Liver (tissue), 9 donors: ENCODE data around the gene NUP153. TPM values are rescaled to one million over a fixed set of nuclear protein-coding genes. Genes with fewer than 3 reads are reported as not detected.

Experiments
- DNase-seq: peaks from one replicate; pipeline ENCODE4 v3.0.0-alpha.2; 2017; ENCODE audit warnings: low spot score
- H3K27ac ChIP-seq, 2 donors: one replicate each; pipeline ENCODE4 v1.7.0; 2013; ENCODE audit warnings: inconsistent platforms in 2 of 2, low read length in 2 of 2, control low read depth in 1 of 2, low read depth in 1 of 2, mild to moderate bottlenecking in 1 of 2
- H3K27me3 ChIP-seq, 4 donors: one replicate each; pipeline versions ENCODE4 v1.6.1 to v1.7.0; 2013; ENCODE audit warnings: low read length in 3 of 4, inconsistent platforms in 1 of 4, mild to moderate bottlenecking in 1 of 4, moderate library complexity in 1 of 4; ENCODE audit not compliant: control insufficient read depth in 4 of 4, insufficient read depth in 4 of 4
- H3K36me3 ChIP-seq, 4 donors: one replicate each; pipeline versions ENCODE4 v1.6.1 to v1.7.0; 2013; ENCODE audit warnings: low read length in 3 of 4, mild to moderate bottlenecking in 3 of 4, low read depth in 1 of 4, moderate library complexity in 1 of 4; ENCODE audit not compliant: control insufficient read depth in 4 of 4, insufficient read depth in 3 of 4
- H3K4me1 ChIP-seq, 4 donors: one replicate each; pipeline versions ENCODE4 v1.6.1 to v1.7.0; 2013; ENCODE audit warnings: low read length in 3 of 4, mild to moderate bottlenecking in 3 of 4, moderate library complexity in 1 of 4; ENCODE audit not compliant: control insufficient read depth in 4 of 4, insufficient read depth in 4 of 4
- H3K4me3 ChIP-seq, 3 donors: one replicate each; pipeline versions ENCODE4 v1.6.1 to v1.7.0; 2013; ENCODE audit warnings: low read length in 3 of 3, control low read depth in 1 of 3, low read depth in 1 of 3, mild to moderate bottlenecking in 1 of 3
- H3K9ac ChIP-seq, 2 donors: one replicate each; pipeline ENCODE4 v1.7.0; 2013; ENCODE audit warnings: low read length in 2 of 2, mild to moderate bottlenecking in 2 of 2, moderate library complexity in 2 of 2, control low read depth in 1 of 2, low read depth in 1 of 2
- H3K9me3 ChIP-seq, 4 donors: one replicate each; pipeline versions ENCODE4 v1.6.1 to v1.7.0; 2013; ENCODE audit warnings: low read length in 3 of 4; ENCODE audit not compliant: control insufficient read depth in 4 of 4
- ATF3 ChIP-seq: IDR thresholded peaks from 2 replicates; pipeline ENCODE4 v1.6.1; 2016; ENCODE audit warnings: antibody characterized with exemption
- CTCF ChIP-seq: fragments of 150-350 bp; IDR thresholded peaks from 2 replicates; pipeline ENCODE4 v1.5.1; 2017; ENCODE audit warnings: improper control_type of control experiment, low read depth, low read length; ENCODE audit not compliant: missing input control
- EGR1 ChIP-seq, 2 donors: IDR thresholded peaks; 2 replicates each; pipeline ENCODE4 v1.6.1; 2016 to 2018; ENCODE audit warnings: antibody characterized with exemption in 2 of 2, low read depth in 2 of 2
- FOXA1 ChIP-seq: IDR thresholded peaks from 2 replicates; pipeline ENCODE4 v1.6.1; 2016; ENCODE audit warnings: antibody characterized with exemption
- FOXA2 ChIP-seq: IDR thresholded peaks from 2 replicates; pipeline ENCODE4 v1.6.1; 2016; ENCODE audit warnings: antibody characterized with exemption
- GABPA ChIP-seq, 2 donors: IDR thresholded peaks in 1 of 2; conservative IDR thresholded peaks in 1 of 2; 2 replicates each; pipeline ENCODE4 v1.6.1; 2016; ENCODE audit warnings: antibody characterized with exemption in 2 of 2, mild to moderate bottlenecking in 1 of 2, moderate library complexity in 1 of 2
- HNF4A ChIP-seq, 2 donors: conservative IDR thresholded peaks; 2 replicates each; pipeline ENCODE4 v1.6.1; 2016; ENCODE audit warnings: antibody characterized with exemption in 2 of 2, mild to moderate bottlenecking in 2 of 2
- HNF4G ChIP-seq: IDR thresholded peaks from 2 replicates; pipeline ENCODE4 v1.6.1; 2016; ENCODE audit warnings: antibody characterized with exemption
- JUND ChIP-seq, 2 donors: IDR thresholded peaks; 2 replicates each; pipeline ENCODE4 v1.6.1; 2016; ENCODE audit warnings: antibody characterized with exemption in 2 of 2
- MAX ChIP-seq: IDR thresholded peaks from 2 replicates; pipeline ENCODE4 v1.6.1; 2016; ENCODE audit warnings: antibody characterized with exemption
- NR2F2 ChIP-seq: IDR thresholded peaks from 2 replicates; pipeline ENCODE4 v1.6.1; 2016; ENCODE audit warnings: antibody characterized with exemption
- RAD21 ChIP-seq, 2 donors: IDR thresholded peaks; 2 replicates each; pipeline ENCODE4 v1.6.1; 2016; ENCODE audit warnings: antibody characterized with exemption in 2 of 2, mild to moderate bottlenecking in 2 of 2
- REST ChIP-seq: IDR thresholded peaks from 2 replicates; pipeline ENCODE4 v1.6.1; 2016; ENCODE audit warnings: antibody characterized with exemption, mild to moderate bottlenecking
- RXRA ChIP-seq, 2 donors: IDR thresholded peaks; 2 replicates each; pipeline ENCODE4 v1.6.1; 2017 to 2018; ENCODE audit warnings: antibody characterized with exemption in 2 of 2, mild to moderate bottlenecking in 1 of 2
- SP1 ChIP-seq: IDR thresholded peaks from 2 replicates; pipeline ENCODE4 v1.6.1; 2018; ENCODE audit warnings: antibody characterized with exemption, mild to moderate bottlenecking
- TAF1 ChIP-seq: conservative IDR thresholded peaks from 2 replicates; pipeline ENCODE4 v1.6.1; 2016; ENCODE audit warnings: antibody characterized with exemption, mild to moderate bottlenecking
- YY1 ChIP-seq: IDR thresholded peaks from 2 replicates; pipeline ENCODE4 v1.6.1; 2016; ENCODE audit warnings: antibody characterized with exemption, mild to moderate bottlenecking
- ZBTB33 ChIP-seq: IDR thresholded peaks from 2 replicates; pipeline ENCODE4 v1.6.1; 2016; ENCODE audit warnings: antibody characterized with exemption
- WGBS: extraction: QIAGEN DNeasy Blood & Tissue Kit; methylation state at CpG from one replicate; pipeline ENCODE4 v1.1.7; 2013; 5-methylcytosine and 5-hydroxymethylcytosine counted together
- polyA plus RNA-seq, 2 donors: library from polyadenylated mRNA; stranded (reverse) in 1 of 2; unstranded in 1 of 2; fragments of 200-250 nt in 1 of 2; fragments of >200 nt in 1 of 2; fragmentation: Nextera tagmentation in 1 of 2; extraction: Ambion mirVana in 1 of 2; gene quantifications; one replicate each; pipeline versions ENCODE4 v1.2.1 to v1.2.3, GENCODE V29; 2013 to 2015
- total RNA-seq, 2 donors: library from RNA; depleted of rRNA; stranded (reverse); fragments of >200 nt; gene quantifications; one replicate each; pipeline ENCODE4 v1.2.3, GENCODE V29; 2014
- donor health status: healthy.
- donor health status: healthy.
- donor health status: healthy.
- donor health status: healthy.
- donor health status: healthy.

Gene NUP153
- total and polyA plus RNA-seq, 4 donors = 5.1 to 42.4 (median 14.4) TPM

GRCh38 chr6:17740559-17741220, 34.0 kb upstream of the NUP153 start:
- no peaks in the 10 kb centered on the region for H3K4me1 ChIP-seq
- no peak overlapping the region for H3K4me3 ChIP-seq
- H3K9me3 ChIP-seq = peaks cover 0 to 10% (median 3%) of the 10 kb centered on the region in 4 donors
- no peak overlapping the region for H3K27ac ChIP-seq
- TF ChIP-seq JUND (IDR thresholded peaks at IDR 0.05) = no peak
- no peak for TF ChIP-seq ZBTB33
- TF ChIP-seq FOXA1 = no peak
- no peak for TF ChIP-seq HNF4A (conservative IDR thresholded peaks at IDR 0.05)
- no peak for TF ChIP-seq RXRA (IDR thresholded peaks at IDR 0.05)
- no peak for TF ChIP-seq CTCF
- TF ChIP-seq GABPA (IDR thresholded peaks at IDR 0.05 in 1 of 2, conservative IDR thresholded peaks at IDR 0.05 in 1 of 2) = no peak
- TF ChIP-seq RAD21 (IDR thresholded peaks at IDR 0.05) = no peak
- TF ChIP-seq YY1 = no peak
- no peak for TF ChIP-seq ATF3
- TF ChIP-seq SP1 = no peak
- no peak for TF ChIP-seq NR2F2
- no peak for TF ChIP-seq TAF1
- no peak for TF ChIP-seq FOXA2
- TF ChIP-seq HNF4G = no peak
- no peak for TF ChIP-seq MAX
- no peak for TF ChIP-seq EGR1 (IDR thresholded peaks at IDR 0.05; ENCODE audit: low read depth in 2 of 2)
- TF ChIP-seq REST = no peak
- H3K36me3 ChIP-seq = no peaks in the 10 kb centered on the region
- H3K9ac ChIP-seq = no peak overlapping the region
- 79% methylated on average over 5 of the region's 5 CpGs for WGBS
- no peaks in the 10 kb centered on the region for H3K27me3 ChIP-seq
- DNase-seq = no peak
